Left lung (tissue), 10 donors: ENCODE results near the gene PCNX1. TPM values are rescaled to one million over a fixed set of nuclear protein-coding genes. Genes with fewer than 3 reads are reported as not detected.
"Not testable (repeated sequence)": the region's sequence is repeated elsewhere in the genome, so short reads cannot be mapped to it uniquely, and the experiment has no call there.

Source experiments
- ATAC-seq: fragments of 200-7000 bp; cut with Tn5 transposase; one replicate; pipeline ENCODE4 v1.9.1; 2020; ENCODE audit warnings: moderate library complexity
- DNase-seq, 4 donors: peaks; one replicate each; pipeline ENCODE4 v3.0.0-alpha.2; 2013 to 2020
- H3K27ac ChIP-seq, 2 donors: fragments of 200-600 bp; sonication (generic) in 1 of 2; one replicate each; pipeline versions ENCODE4 v1.5.0 to v1.8.0; 2020 to 2021
- H3K27me3 ChIP-seq, 2 donors: fragments of 200-600 bp; sonication (generic) in 1 of 2; one replicate each; pipeline versions ENCODE4 v1.5.0 to v1.8.0; 2020 to 2021
- H3K36me3 ChIP-seq, 2 donors: fragments of 200-600 bp; sonication (generic) in 1 of 2; one replicate each; pipeline versions ENCODE4 v1.5.0 to v1.8.0; 2020 to 2021
- H3K4me1 ChIP-seq, 2 donors: fragments of 200-600 bp; one replicate each; pipeline ENCODE4 v1.8.0; 2021
- H3K4me3 ChIP-seq, 2 donors: fragments of 200-600 bp; sonication (generic) in 1 of 2; one replicate each; pipeline versions ENCODE4 v1.5.0 to v1.8.0; 2020 to 2021; ENCODE audit warnings: mild to moderate bottlenecking in 1 of 2
- H3K9me3 ChIP-seq, 2 donors: fragments of 200-600 bp; sonication (generic) in 1 of 2; one replicate each; pipeline versions ENCODE4 v1.5.0 to v1.8.0; 2020 to 2021
- intact Hi-C, 2 donors: fragments of 100-400 bp; cut with DNase I; formaldehyde crosslinking; loops; one replicate each; pipeline versions ENCODE4 v1.11.2 to v1.14.2; 2022
- polyA plus RNA-seq, 6 donors: library from polyadenylated mRNA; unstranded; fragments of 120-200 nt; gene quantifications; one replicate each; pipeline ENCODE4 v1.2.1, GENCODE V29; 2013; ENCODE audit not compliant: insufficient read length in 6 of 6
- total RNA-seq, 2 donors: library from RNA; stranded (reverse); fragmentation: NEBNext Ultra II Directional; extraction: Animal tissue kit (Norgen Biotek cat#: 25700); gene quantifications; one replicate each; pipeline ENCODE4 v1.2.1, GENCODE V29; 2021
- TF ChIP-seq, protein P1 (sequence below), 2 donors: fragments of 200-600 bp; sonication (generic) in 1 of 2; IDR thresholded peaks; one replicate each; pipeline versions ENCODE4 v1.5.0 to v1.8.0; 2021; ENCODE audit warnings: antibody characterized with exemption in 2 of 2
- donor health status: DM: no; HTN: yes; CAD: no.
- donor health status: DM: no; HTN: no; CAD: no.

PCNX1 gene
- total and polyA plus RNA-seq, 8 donors = 36.9 to 65.8 (median 49.6) TPM

DNA sequence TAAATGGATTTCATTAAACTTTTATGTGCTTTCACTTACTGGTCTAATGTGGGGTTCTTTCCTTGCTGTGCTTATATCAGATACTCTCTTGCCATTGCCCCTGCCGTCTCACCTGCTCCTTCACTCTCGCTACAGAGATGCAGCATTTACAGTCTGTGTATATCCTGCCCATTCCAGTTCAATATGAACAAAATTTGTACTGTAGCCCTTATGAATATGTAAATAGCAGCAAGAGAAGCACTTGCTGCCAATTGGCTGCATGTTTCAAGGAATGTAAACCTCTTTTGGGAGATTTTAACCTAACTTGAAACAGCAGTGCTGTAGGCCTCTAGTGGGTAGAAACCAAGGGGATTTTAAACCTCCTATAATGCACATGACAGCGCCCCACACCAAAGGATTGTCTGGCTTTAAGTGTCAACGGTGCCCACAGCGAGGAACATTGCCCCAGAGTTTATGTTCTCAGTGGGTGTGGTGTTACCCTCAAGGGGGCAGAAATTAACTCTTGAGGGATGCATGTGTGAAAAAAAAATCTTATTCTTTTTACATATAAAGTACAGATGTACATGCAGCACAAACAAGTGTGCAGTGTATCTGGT is 19.1 kb downstream of the PCNX1 start:
- ATAC-seq (no peak), DNase-seq (no peak)
- Histone ChIP-seq H3K9me3 (no peaks in the 10 kb centered on the region), H3K4me1 (peaks cover 0 to 65% of the 10 kb centered on the region in 2 donors), H3K27ac (no peak overlapping the region), H3K4me3 (no peak overlapping the region), H3K36me3 (no peaks in the 10 kb centered on the region), H3K27me3 (no peaks in the 10 kb centered on the region)
- intact Hi-C loops = no loop called here
- TF ChIP-seq, protein P1, sequence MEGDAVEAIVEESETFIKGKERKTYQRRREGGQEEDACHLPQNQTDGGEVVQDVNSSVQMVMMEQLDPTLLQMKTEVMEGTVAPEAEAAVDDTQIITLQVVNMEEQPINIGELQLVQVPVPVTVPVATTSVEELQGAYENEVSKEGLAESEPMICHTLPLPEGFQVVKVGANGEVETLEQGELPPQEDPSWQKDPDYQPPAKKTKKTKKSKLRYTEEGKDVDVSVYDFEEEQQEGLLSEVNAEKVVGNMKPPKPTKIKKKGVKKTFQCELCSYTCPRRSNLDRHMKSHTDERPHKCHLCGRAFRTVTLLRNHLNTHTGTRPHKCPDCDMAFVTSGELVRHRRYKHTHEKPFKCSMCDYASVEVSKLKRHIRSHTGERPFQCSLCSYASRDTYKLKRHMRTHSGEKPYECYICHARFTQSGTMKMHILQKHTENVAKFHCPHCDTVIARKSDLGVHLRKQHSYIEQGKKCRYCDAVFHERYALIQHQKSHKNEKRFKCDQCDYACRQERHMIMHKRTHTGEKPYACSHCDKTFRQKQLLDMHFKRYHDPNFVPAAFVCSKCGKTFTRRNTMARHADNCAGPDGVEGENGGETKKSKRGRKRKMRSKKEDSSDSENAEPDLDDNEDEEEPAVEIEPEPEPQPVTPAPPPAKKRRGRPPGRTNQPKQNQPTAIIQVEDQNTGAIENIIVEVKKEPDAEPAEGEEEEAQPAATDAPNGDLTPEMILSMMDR (IDR thresholded peaks at IDR 0.05) = no peak

DNA sequence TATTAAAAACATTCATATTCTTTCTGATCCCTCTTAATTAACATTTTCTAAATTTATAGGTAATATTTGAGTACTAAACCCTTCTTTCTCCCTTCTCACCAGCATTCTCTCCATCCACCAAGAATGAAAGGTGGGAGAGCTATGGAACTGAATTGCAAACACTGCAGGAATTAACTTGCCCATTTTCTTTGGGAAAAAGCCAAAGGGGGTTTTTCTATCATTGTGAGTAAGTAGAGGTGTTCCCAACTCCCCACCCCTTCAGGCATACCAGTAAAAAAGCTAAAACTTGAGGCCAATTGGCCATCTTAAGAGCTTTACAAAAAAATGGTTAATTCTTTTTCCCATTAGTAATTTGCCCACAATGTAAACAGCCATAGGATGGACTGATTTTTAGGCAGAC is 23.7 kb downstream of the PCNX1 start:
- Histone ChIP-seq H3K36me3 (no peaks in the 10 kb centered on the region), H3K27ac (no peak overlapping the region), H3K4me1 (peaks cover 19 to 59% of the 10 kb centered on the region in 2 donors), H3K9me3 (no peaks in the 10 kb centered on the region), H3K27me3 (no peaks in the 10 kb centered on the region), H3K4me3 (no peak overlapping the region)
- no peak for ATAC-seq
- TF ChIP-seq, protein P1 (IDR thresholded peaks at IDR 0.05) = no peak
- no peak for DNase-seq
- intact Hi-C loops = no loop called here

DNA sequence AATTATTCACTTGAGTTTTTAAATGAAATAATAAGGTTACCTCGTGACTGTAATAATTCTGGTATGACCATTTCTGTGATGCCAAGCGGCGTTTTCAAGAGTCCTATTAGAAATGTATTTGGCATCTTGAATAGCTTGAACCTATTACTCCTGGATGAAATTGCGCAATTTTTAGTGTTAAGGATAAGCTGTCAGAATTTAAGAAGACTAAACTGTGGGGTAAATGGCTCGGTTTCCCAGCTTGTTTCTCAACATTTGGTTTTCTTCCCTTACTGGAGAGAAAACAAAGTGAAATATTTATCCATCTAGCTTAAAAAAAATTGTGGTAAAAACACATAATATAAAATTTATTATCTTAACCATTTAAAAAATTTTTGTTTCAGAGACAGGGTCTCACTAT is 26.8 kb downstream of the PCNX1 start:
- peak in 1 of 4 donors; percentile 36 for DNase-seq

GRCh38 chr14:70934502-70935134 is 27.4 kb downstream of the PCNX1 start:
- intact Hi-C loops = no loop called here
- ATAC-seq = peak; percentile 81
- TF ChIP-seq, protein P1 (IDR thresholded peaks at IDR 0.05) = no peak

More for the DNA sequence above, 26.8 kb downstream of the PCNX1 start:
- TF ChIP-seq, protein P1 (IDR thresholded peaks at IDR 0.05) = no peak
- H3K9me3 ChIP-seq = no peaks in the 10 kb centered on the region
- intact Hi-C loops = no loop called here
- H3K4me1 ChIP-seq = peaks cover 19 to 46% of the 10 kb centered on the region in 2 donors
- no peak overlapping the region for H3K4me3 ChIP-seq
- peak; percentile 80 for ATAC-seq
- no peaks in the 10 kb centered on the region for H3K27me3 ChIP-seq
- peak overlapping the region; percentile 55 to 71 for H3K27ac ChIP-seq
- no peaks in the 10 kb centered on the region for H3K36me3 ChIP-seq

DNA sequence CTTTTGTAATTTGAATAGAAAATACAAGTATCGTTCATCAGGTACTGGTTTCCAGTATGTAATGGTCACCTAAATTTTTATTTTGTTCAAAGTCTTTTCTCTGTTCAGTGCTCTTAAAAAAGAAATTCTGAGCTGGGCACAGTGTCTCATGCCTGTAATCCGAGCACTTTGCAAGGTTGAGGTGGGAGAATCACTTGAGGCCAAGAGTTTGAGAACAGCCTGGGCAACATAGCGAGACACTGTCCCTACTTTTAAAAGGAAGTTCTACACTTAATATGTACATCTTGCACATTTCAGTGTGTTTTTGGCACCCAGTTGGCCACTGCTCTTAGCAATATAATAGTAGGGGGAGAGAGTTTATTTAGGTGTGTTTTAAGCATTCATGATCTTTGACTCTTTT is 27.9 kb downstream of the PCNX1 start:
- DNase-seq (no peak), ATAC-seq (no peak)
- no peaks in the 10 kb centered on the region for H3K27me3 ChIP-seq
- no peaks in the 10 kb centered on the region for H3K36me3 ChIP-seq
- H3K9me3 ChIP-seq = no peaks in the 10 kb centered on the region
- H3K27ac ChIP-seq = peak overlapping the region; percentile 55 to 71
- TF ChIP-seq, protein P1 (IDR thresholded peaks at IDR 0.05) = no peak
- intact Hi-C loops = no loop called here
- H3K4me3 ChIP-seq = no peak overlapping the region
- H3K4me1 ChIP-seq = peaks cover 19 to 38% of the 10 kb centered on the region in 2 donors

More at GRCh38 chr14:70934502-70935134, 27.4 kb downstream of the PCNX1 start:
- peaks cover 19 to 43% of the 10 kb centered on the region in 2 donors for H3K4me1 ChIP-seq
- H3K4me3 ChIP-seq = no peak overlapping the region
- no peaks in the 10 kb centered on the region for H3K9me3 ChIP-seq
- H3K27me3 ChIP-seq = no peaks in the 10 kb centered on the region
- peak in 2 of 4 donors; percentile 73 to 81 for DNase-seq
- peak overlapping the region; percentile 55 to 71 for H3K27ac ChIP-seq
- H3K36me3 ChIP-seq = no peaks in the 10 kb centered on the region

DNA sequence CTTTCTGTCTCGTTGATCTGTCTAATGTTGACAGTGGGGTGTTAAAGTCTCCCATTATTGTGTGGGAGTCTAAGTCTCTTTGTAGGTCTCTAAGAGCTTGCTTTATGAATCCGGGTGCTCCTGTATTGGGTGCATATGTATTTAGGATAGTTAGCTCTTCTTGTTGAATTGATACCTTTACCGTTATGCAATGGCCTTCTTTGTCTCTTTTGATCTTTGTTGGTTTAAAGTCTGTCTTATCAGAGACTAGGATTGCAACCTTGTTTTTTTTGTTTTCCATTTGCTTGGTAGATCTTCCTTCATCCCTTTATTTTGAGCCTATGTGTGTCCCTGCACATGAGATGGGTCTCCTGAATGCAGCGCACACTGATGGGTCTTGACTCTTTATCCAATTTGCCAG is 32.4 kb downstream of the PCNX1 start:
- peaks cover 7 to 19% of the 10 kb centered on the region in 2 donors for H3K4me1 ChIP-seq
- DNase-seq, intact Hi-C loops, H3K36me3 ChIP-seq, H3K4me3 ChIP-seq, ATAC-seq, H3K27me3 ChIP-seq, H3K27ac ChIP-seq: not testable (repeated sequence)
- H3K9me3 ChIP-seq = peaks cover 0 to 13% of the 10 kb centered on the region in 2 donors

- peaks cover 0 to 13% of the 10 kb centered on the region in 2 donors for H3K9me3 ChIP-seq
- ATAC-seq, H3K4me3 ChIP-seq, H3K27ac ChIP-seq, H3K36me3 ChIP-seq, H3K27me3 ChIP-seq, intact Hi-C loops, H3K4me1 ChIP-seq: not testable (repeated sequence)
- peak in 2 of 4 donors; percentile 40 to 80 for DNase-seq
Measured at GRCh38 chr14:70941637-70942341, 34.5 kb downstream of the PCNX1 start.
